Liver (tissue), 9 donors: ENCODE measurements around the gene WDR90. TPM values are rescaled to one million over a fixed set of nuclear protein-coding genes. Genes with fewer than 3 reads are reported as not detected.

ENCODE experiments used
- DNase-seq: peaks from one replicate; pipeline ENCODE4 v3.0.0-alpha.2; 2017; ENCODE audit warnings: low spot score
- H3K27ac ChIP-seq, 2 donors: one replicate each; pipeline ENCODE4 v1.7.0; 2013; ENCODE audit warnings: inconsistent platforms in 2 of 2, low read length in 2 of 2, control low read depth in 1 of 2, low read depth in 1 of 2, mild to moderate bottlenecking in 1 of 2
- H3K27me3 ChIP-seq, 4 donors: one replicate each; pipeline versions ENCODE4 v1.6.1 to v1.7.0; 2013; ENCODE audit warnings: low read length in 3 of 4, inconsistent platforms in 1 of 4, mild to moderate bottlenecking in 1 of 4, moderate library complexity in 1 of 4; ENCODE audit not compliant: control insufficient read depth in 4 of 4, insufficient read depth in 4 of 4
- H3K36me3 ChIP-seq, 4 donors: one replicate each; pipeline versions ENCODE4 v1.6.1 to v1.7.0; 2013; ENCODE audit warnings: low read length in 3 of 4, mild to moderate bottlenecking in 3 of 4, low read depth in 1 of 4, moderate library complexity in 1 of 4; ENCODE audit not compliant: control insufficient read depth in 4 of 4, insufficient read depth in 3 of 4
- H3K4me1 ChIP-seq, 4 donors: one replicate each; pipeline versions ENCODE4 v1.6.1 to v1.7.0; 2013; ENCODE audit warnings: low read length in 3 of 4, mild to moderate bottlenecking in 3 of 4, moderate library complexity in 1 of 4; ENCODE audit not compliant: control insufficient read depth in 4 of 4, insufficient read depth in 4 of 4
- H3K4me3 ChIP-seq, 3 donors: one replicate each; pipeline versions ENCODE4 v1.6.1 to v1.7.0; 2013; ENCODE audit warnings: low read length in 3 of 3, control low read depth in 1 of 3, low read depth in 1 of 3, mild to moderate bottlenecking in 1 of 3
- H3K9ac ChIP-seq, 2 donors: one replicate each; pipeline ENCODE4 v1.7.0; 2013; ENCODE audit warnings: low read length in 2 of 2, mild to moderate bottlenecking in 2 of 2, moderate library complexity in 2 of 2, control low read depth in 1 of 2, low read depth in 1 of 2
- H3K9me3 ChIP-seq, 4 donors: one replicate each; pipeline versions ENCODE4 v1.6.1 to v1.7.0; 2013; ENCODE audit warnings: low read length in 3 of 4; ENCODE audit not compliant: control insufficient read depth in 4 of 4
- ATF3 ChIP-seq: IDR thresholded peaks from 2 replicates; pipeline ENCODE4 v1.6.1; 2016; ENCODE audit warnings: antibody characterized with exemption
- CTCF ChIP-seq: fragments of 150-350 bp; IDR thresholded peaks from 2 replicates; pipeline ENCODE4 v1.5.1; 2017; ENCODE audit warnings: improper control_type of control experiment, low read depth, low read length; ENCODE audit not compliant: missing input control
- EGR1 ChIP-seq, 2 donors: IDR thresholded peaks; 2 replicates each; pipeline ENCODE4 v1.6.1; 2016 to 2018; ENCODE audit warnings: antibody characterized with exemption in 2 of 2, low read depth in 2 of 2
- FOXA1 ChIP-seq: IDR thresholded peaks from 2 replicates; pipeline ENCODE4 v1.6.1; 2016; ENCODE audit warnings: antibody characterized with exemption
- FOXA2 ChIP-seq: IDR thresholded peaks from 2 replicates; pipeline ENCODE4 v1.6.1; 2016; ENCODE audit warnings: antibody characterized with exemption
- GABPA ChIP-seq, 2 donors: IDR thresholded peaks in 1 of 2; conservative IDR thresholded peaks in 1 of 2; 2 replicates each; pipeline ENCODE4 v1.6.1; 2016; ENCODE audit warnings: antibody characterized with exemption in 2 of 2, mild to moderate bottlenecking in 1 of 2, moderate library complexity in 1 of 2
- HNF4A ChIP-seq, 2 donors: conservative IDR thresholded peaks; 2 replicates each; pipeline ENCODE4 v1.6.1; 2016; ENCODE audit warnings: antibody characterized with exemption in 2 of 2, mild to moderate bottlenecking in 2 of 2
- HNF4G ChIP-seq: IDR thresholded peaks from 2 replicates; pipeline ENCODE4 v1.6.1; 2016; ENCODE audit warnings: antibody characterized with exemption
- MAX ChIP-seq: IDR thresholded peaks from 2 replicates; pipeline ENCODE4 v1.6.1; 2016; ENCODE audit warnings: antibody characterized with exemption
- NR2F2 ChIP-seq: IDR thresholded peaks from 2 replicates; pipeline ENCODE4 v1.6.1; 2016; ENCODE audit warnings: antibody characterized with exemption
- RAD21 ChIP-seq, 2 donors: IDR thresholded peaks; 2 replicates each; pipeline ENCODE4 v1.6.1; 2016; ENCODE audit warnings: antibody characterized with exemption in 2 of 2, mild to moderate bottlenecking in 2 of 2
- REST ChIP-seq: IDR thresholded peaks from 2 replicates; pipeline ENCODE4 v1.6.1; 2016; ENCODE audit warnings: antibody characterized with exemption, mild to moderate bottlenecking
- RXRA ChIP-seq, 2 donors: IDR thresholded peaks; 2 replicates each; pipeline ENCODE4 v1.6.1; 2017 to 2018; ENCODE audit warnings: antibody characterized with exemption in 2 of 2, mild to moderate bottlenecking in 1 of 2
- TAF1 ChIP-seq: conservative IDR thresholded peaks from 2 replicates; pipeline ENCODE4 v1.6.1; 2016; ENCODE audit warnings: antibody characterized with exemption, mild to moderate bottlenecking
- YY1 ChIP-seq: IDR thresholded peaks from 2 replicates; pipeline ENCODE4 v1.6.1; 2016; ENCODE audit warnings: antibody characterized with exemption, mild to moderate bottlenecking
- ZBTB33 ChIP-seq: IDR thresholded peaks from 2 replicates; pipeline ENCODE4 v1.6.1; 2016; ENCODE audit warnings: antibody characterized with exemption
- WGBS: extraction: QIAGEN DNeasy Blood & Tissue Kit; methylation state at CpG from one replicate; pipeline ENCODE4 v1.1.7; 2013; 5-methylcytosine and 5-hydroxymethylcytosine counted together
- polyA plus RNA-seq, 2 donors: library from polyadenylated mRNA; stranded (reverse) in 1 of 2; unstranded in 1 of 2; fragments of 200-250 nt in 1 of 2; fragments of >200 nt in 1 of 2; fragmentation: Nextera tagmentation in 1 of 2; extraction: Ambion mirVana in 1 of 2; gene quantifications; one replicate each; pipeline versions ENCODE4 v1.2.1 to v1.2.3, GENCODE V29; 2013 to 2015
- total RNA-seq, 2 donors: library from RNA; depleted of rRNA; stranded (reverse); fragments of >200 nt; gene quantifications; one replicate each; pipeline ENCODE4 v1.2.3, GENCODE V29; 2014
- donor health status: healthy.
- donor health status: healthy.
- donor health status: healthy.
- donor health status: healthy.
- donor health status: healthy.

WDR90 gene
- total and polyA plus RNA-seq, 4 donors: 4.7 to 13.4 (median 7.9) TPM

- peaks cover 16 to 41% (median 26%) of the 10 kb centered on the region in 4 donors for H3K4me1 ChIP-seq
- H3K27ac ChIP-seq: no peak overlapping the region
- DNase-seq: no peak
- no peaks in the 10 kb centered on the region for H3K9me3 ChIP-seq
- WGBS: 73% methylated on average over 23 of the region's 23 CpGs
- no peak overlapping the region for H3K4me3 ChIP-seq
- peaks cover 10 to 24% (median 16%) of the 10 kb centered on the region in 4 donors for H3K36me3 ChIP-seq
- no peaks in the 10 kb centered on the region for H3K27me3 ChIP-seq
- TF ChIP-seq ZBTB33: no peak
- no peak for TF ChIP-seq MAX
- TF ChIP-seq RXRA (IDR thresholded peaks at IDR 0.05): no peak
- TF ChIP-seq HNF4G: no peak
- H3K9ac ChIP-seq: no peak overlapping the region
These were observed 27.7 kb downstream of the WDR90 start for GRCh38 chr16:676913-677312.

GRCh38 chr16:677316-678190 lies 28.4 kb downstream of the WDR90 start:
- no peak for DNase-seq
- WGBS: 73% methylated on average over 57 of the region's 57 CpGs
- H3K27ac ChIP-seq: no peak overlapping the region
- no peak for TF ChIP-seq GABPA (IDR thresholded peaks at IDR 0.05 in 1 of 2, conservative IDR thresholded peaks at IDR 0.05 in 1 of 2)
- no peak for TF ChIP-seq HNF4A (conservative IDR thresholded peaks at IDR 0.05)
- no peak for TF ChIP-seq FOXA1
- no peak for TF ChIP-seq EGR1 (IDR thresholded peaks at IDR 0.05; ENCODE audit: low read depth in 2 of 2)
- TF ChIP-seq YY1: no peak
- no peak for TF ChIP-seq RAD21 (IDR thresholded peaks at IDR 0.05)
- no peak for TF ChIP-seq FOXA2
- H3K36me3 ChIP-seq: peaks cover 11 to 24% (median 17%) of the 10 kb centered on the region in 4 donors
- H3K27me3 ChIP-seq: no peaks in the 10 kb centered on the region
- peaks cover 17 to 47% (median 32%) of the 10 kb centered on the region in 4 donors for H3K4me1 ChIP-seq
- H3K9ac ChIP-seq: no peak overlapping the region
- H3K9me3 ChIP-seq: no peaks in the 10 kb centered on the region
- no peak overlapping the region for H3K4me3 ChIP-seq

- Histone ChIP-seq H3K27ac (no peak overlapping the region), H3K4me1 (peaks cover 24 to 55% (median 40%) of the 10 kb centered on the region in 4 donors), H3K27me3 (no peaks in the 10 kb centered on the region), H3K9ac (no peak overlapping the region), H3K36me3 (peaks cover 8 to 19% (median 14%) of the 10 kb centered on the region in 4 donors), H3K9me3 (no peaks in the 10 kb centered on the region), H3K4me3 (no peak overlapping the region)
- no peak for DNase-seq
- 80% methylated on average over 21 of the region's 21 CpGs for WGBS
- TF ChIP-seq MAX (no peak), NR2F2 (no peak), FOXA1 (no peak), RAD21 (IDR thresholded peaks at IDR 0.05) (no peak), EGR1 (IDR thresholded peaks at IDR 0.05; ENCODE audit: low read depth in 2 of 2) (no peak), RXRA (IDR thresholded peaks at IDR 0.05) (no peak), YY1 (no peak), TAF1 (no peak), HNF4A (conservative IDR thresholded peaks at IDR 0.05) (no peak), REST (no peak), ATF3 (no peak), FOXA2 (no peak), CTCF (no peak), HNF4G (no peak)
These were observed 29.2 kb downstream of the WDR90 start for GRCh38 chr16:678209-678857.
